Activated T-helper 2 cell treated with anti-CD3 and anti-CD28 coated beads, Interferon-gamma antibody, Interleukin-2, Interleukin-4, amounts not matched to agents 10 μg/mL and 5 μg/mL and 100 μg/mL, durations not matched to agents 14 hours and 24 hours and 36 hours (primary cell): ENCODE results near the gene ZNF292. TPM values are rescaled to one million over a fixed set of nuclear protein-coding genes. Genes with fewer than 3 reads are reported as not detected.
A peak's percentile ranks its signal among the peaks of the same experiment; 100 is the strongest.
"Not testable (repeated sequence)": the region's sequence is repeated elsewhere in the genome, so short reads cannot be mapped to it uniquely, and the experiment has no call there.

Experiments used
- DNase-seq: peaks from one replicate; pipeline ENCODE4 v3.0.0; 2021; ENCODE audit warnings: low spot score
- H3K27ac Mint-ChIP-seq: one replicate; pipeline ENCODE4 v1.8.0; 2021; ENCODE audit warnings: mixed read lengths
- H3K27me3 Mint-ChIP-seq: one replicate; pipeline ENCODE4 v1.8.0; 2021; ENCODE audit warnings: low read depth, mixed read lengths
- H3K36me3 Mint-ChIP-seq: one replicate; pipeline ENCODE4 v1.8.0; 2021; ENCODE audit warnings: low read depth, mixed read lengths
- H3K4me1 Mint-ChIP-seq: one replicate; pipeline ENCODE4 v1.8.0; 2021; ENCODE audit warnings: low read depth, mixed read lengths
- H3K4me3 Mint-ChIP-seq: one replicate; pipeline ENCODE4 v1.8.0; 2021; ENCODE audit warnings: low read depth, mild to moderate bottlenecking, moderate library complexity, mixed read lengths
- H3K9me3 Mint-ChIP-seq: one replicate; pipeline ENCODE4 v1.8.0; 2021; ENCODE audit warnings: mixed read lengths
- intact Hi-C: fragments of 100-400 bp; cut with micrococcal nuclease; formaldehyde crosslinking; loops from one replicate; pipeline ENCODE4 v1.15.1; 2023
- total RNA-seq: library from RNA; stranded (reverse); gene quantifications from 2 replicates; pipeline ENCODE4 v1.2.3, GENCODE V29; 2022

Gene ZNF292
- total RNA-seq, 1 donor from 2014 or later = 56.2 TPM

- intact Hi-C loops = no loop called here
- H3K27ac Mint-ChIP-seq = no peak overlapping the region
- H3K4me1 Mint-ChIP-seq = peaks cover 46% of the 10 kb centered on the region
- DNase-seq = no peak
- H3K4me3 Mint-ChIP-seq = no peak overlapping the region
- H3K36me3 Mint-ChIP-seq = peaks cover 49% of the 10 kb centered on the region
- no peaks in the 10 kb centered on the region for H3K27me3 Mint-ChIP-seq
- H3K9me3 Mint-ChIP-seq = no peaks in the 10 kb centered on the region
Measured at GRCh38 chr6:87171938-87172633, 16.7 kb downstream of the ZNF292 start.

GRCh38 chr6:87174078-87174579 lies 18.8 kb downstream of the ZNF292 start:
- H3K27ac Mint-ChIP-seq = peak overlapping the region; percentile 43
- peaks cover 54% of the 10 kb centered on the region for H3K4me1 Mint-ChIP-seq
- intact Hi-C loops = loop anchor here (2.0 kb wide), 1 partner anchor 17 kb away; no protein-coding TSS in a partner anchor

DNA sequence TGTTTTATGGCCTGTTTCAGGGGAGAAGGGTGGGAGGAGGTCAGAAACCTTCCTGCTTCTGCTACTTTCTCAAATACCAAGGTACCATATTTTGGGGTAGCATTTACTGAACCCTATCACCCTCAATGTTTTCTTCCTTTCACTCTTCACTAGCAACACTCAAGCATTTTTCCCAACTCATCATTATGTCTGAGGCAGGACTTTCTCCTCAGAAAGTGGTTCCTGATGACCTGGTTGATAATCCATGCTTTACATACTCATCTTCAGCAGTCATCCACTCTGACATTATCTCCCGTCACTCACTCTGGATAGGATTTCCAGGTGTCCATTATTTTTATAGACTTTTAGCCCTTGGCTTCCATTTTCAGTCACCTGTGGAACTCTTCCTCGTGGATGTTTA lies 21.1 kb downstream of the ZNF292 start:
- intact Hi-C loops = no loop called here

More at GRCh38 chr6:87174078-87174579, 18.8 kb downstream of the ZNF292 start:
- Mint-ChIP-seq H3K9me3 (peaks cover 3% of the 10 kb centered on the region), H3K36me3 (peaks cover 64% of the 10 kb centered on the region), H3K4me3 (no peak overlapping the region), H3K27me3 (no peaks in the 10 kb centered on the region)
- no peak for DNase-seq

GRCh38 chr6:87180105-87180728 lies 24.9 kb downstream of the ZNF292 start:
- Mint-ChIP-seq H3K36me3 (peaks cover 82% of the 10 kb centered on the region), H3K4me3 (no peak overlapping the region), H3K4me1 (peaks cover 64% of the 10 kb centered on the region), H3K9me3 (peaks cover 3% of the 10 kb centered on the region), H3K27me3 (no peaks in the 10 kb centered on the region), H3K27ac (peak overlapping the region; percentile 29)
- no peak for DNase-seq
- intact Hi-C loops = no loop called here

More for the DNA sequence above, 21.1 kb downstream of the ZNF292 start:
- Mint-ChIP-seq H3K9me3 (peaks cover 3% of the 10 kb centered on the region), H3K4me3 (no peak overlapping the region), H3K27me3 (no peaks in the 10 kb centered on the region), H3K36me3 (peaks cover 80% of the 10 kb centered on the region), H3K4me1 (peaks cover 66% of the 10 kb centered on the region), H3K27ac (no peak overlapping the region)
- no peak for DNase-seq

DNA sequence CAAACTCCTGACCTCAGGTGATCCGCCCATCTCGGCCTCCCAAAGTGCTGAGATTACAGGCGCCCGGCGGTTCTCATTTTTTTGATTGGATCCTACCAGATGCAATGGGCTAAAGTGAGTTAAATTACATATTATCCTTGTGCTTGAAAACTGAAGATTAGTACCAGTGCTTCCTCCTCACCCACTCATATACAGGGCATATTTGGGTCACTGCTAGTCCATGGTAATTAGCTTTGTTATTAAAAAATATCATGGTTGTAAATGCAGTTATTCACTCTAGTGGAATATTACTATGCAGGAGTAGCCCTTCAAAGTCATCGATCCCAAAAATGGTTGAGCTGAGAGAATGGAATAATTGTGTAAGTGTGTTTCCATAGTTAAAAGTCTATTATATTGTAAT lies 26.5 kb downstream of the ZNF292 start:
- Mint-ChIP-seq H3K36me3 (peaks cover 76% of the 10 kb centered on the region), H3K27me3 (no peaks in the 10 kb centered on the region), H3K4me3 (peak overlapping the region; percentile 33), H3K27ac (peak overlapping the region; percentile 89), H3K9me3 (peaks cover 3% of the 10 kb centered on the region), H3K4me1 (peaks cover 58% of the 10 kb centered on the region)
- no peak for DNase-seq
- intact Hi-C loops = loop anchor here (1.0 to 2.0 kb wide), 3 partner anchors 15 to 77 kb away; partner anchors contain the start of gene ZNF292

GRCh38 chr6:87182321-87182720 lies 27.0 kb downstream of the ZNF292 start:
- Mint-ChIP-seq H3K4me1 (peaks cover 55% of the 10 kb centered on the region), H3K9me3 (peaks cover 2% of the 10 kb centered on the region), H3K27ac (peak overlapping the region; percentile 89), H3K4me3 (peak overlapping the region; percentile 33), H3K27me3 (no peaks in the 10 kb centered on the region), H3K36me3 (peaks cover 72% of the 10 kb centered on the region)
- intact Hi-C loops = loop anchor here (1.0 to 2.0 kb wide), 3 partner anchors 15 to 78 kb away; partner anchors contain the start of gene ZNF292
- DNase-seq = no peak

DNA sequence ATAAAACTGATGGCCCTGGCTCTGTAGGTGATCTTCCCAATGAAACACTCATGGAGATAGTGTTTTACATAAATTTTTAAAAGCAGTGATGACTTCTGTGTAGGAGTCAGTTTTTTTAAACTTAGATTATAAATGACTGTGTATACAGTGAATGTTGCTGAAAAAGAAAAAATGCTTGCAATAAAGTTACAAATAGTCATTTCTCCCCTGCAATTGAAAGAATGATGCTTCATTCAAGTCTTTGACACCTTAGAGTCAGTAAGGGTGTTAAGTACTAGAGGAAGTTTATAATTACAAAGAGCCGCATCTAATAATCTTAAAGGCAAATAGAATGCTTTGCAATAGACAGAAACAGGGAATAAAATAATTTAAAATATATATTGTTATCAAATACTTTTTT lies 27.6 kb downstream of the ZNF292 start:
- Mint-ChIP-seq H3K36me3 (peaks cover 66% of the 10 kb centered on the region), H3K9me3 (no peaks in the 10 kb centered on the region), H3K4me3 (no peak overlapping the region), H3K27ac (peak overlapping the region; percentile 72), H3K4me1 (peaks cover 50% of the 10 kb centered on the region), H3K27me3 (no peaks in the 10 kb centered on the region)
- intact Hi-C loops = loop anchor here (1.0 to 2.0 kb wide), 3 partner anchors 14 to 78 kb away; partner anchors contain the start of gene ZNF292
- no peak for DNase-seq

- no peak for DNase-seq
- Mint-ChIP-seq H3K27me3 (no peaks in the 10 kb centered on the region), H3K4me1 (peaks cover 48% of the 10 kb centered on the region), H3K9me3 (no peaks in the 10 kb centered on the region), H3K36me3 (peaks cover 63% of the 10 kb centered on the region), H3K27ac (no peak overlapping the region), H3K4me3 (no peak overlapping the region)
- intact Hi-C loops = loop anchor here (2.0 kb wide), 1 partner anchor 79 kb away; no protein-coding TSS in a partner anchor
Measured at GRCh38 chr6:87183687-87184086, 28.3 kb downstream of the ZNF292 start.

DNA sequence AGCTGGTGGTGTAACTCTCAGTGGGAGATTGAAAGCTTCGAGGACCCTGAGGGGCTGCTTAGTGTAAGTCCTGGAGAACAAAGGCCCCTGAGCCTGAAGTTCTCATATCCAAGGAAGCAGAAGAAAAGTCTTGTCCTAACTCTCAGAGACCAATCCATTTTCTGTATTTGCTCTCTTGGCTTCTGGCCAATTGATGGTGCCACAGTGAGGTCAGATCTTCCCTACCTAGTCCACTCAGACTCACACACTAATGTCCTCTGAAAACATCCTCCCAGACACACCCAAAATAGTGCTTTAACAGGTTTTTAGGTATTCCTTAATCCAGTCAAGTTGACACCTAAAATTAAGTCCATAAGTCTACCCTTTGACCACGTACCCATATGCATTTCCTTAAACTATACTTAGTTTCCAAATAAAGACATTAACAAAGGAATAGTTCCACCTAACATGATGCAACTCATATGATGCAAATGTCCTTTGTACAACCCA lies 29.4 kb downstream of the ZNF292 start:
- Mint-ChIP-seq H3K4me1 (peaks cover 50% of the 10 kb centered on the region), H3K36me3 (peaks cover 63% of the 10 kb centered on the region), H3K4me3 (no peak overlapping the region), H3K9me3 (no peaks in the 10 kb centered on the region), H3K27ac (peak overlapping the region; percentile 8), H3K27me3 (no peaks in the 10 kb centered on the region)
- no peak for DNase-seq
- intact Hi-C loops = no loop called here

GRCh38 chr6:87196275-87196842 lies 41.0 kb downstream of the ZNF292 start:
- Mint-ChIP-seq H3K27ac (peak overlapping the region; percentile 74), H3K4me3 (peak overlapping the region; percentile 3), H3K27me3 (no peaks in the 10 kb centered on the region), H3K9me3 (no peaks in the 10 kb centered on the region), H3K4me1 (peaks cover 52% of the 10 kb centered on the region), H3K36me3 (peaks cover 29% of the 10 kb centered on the region)
- intact Hi-C loops = loop anchor here (2.0 to 5.0 kb wide), 2 partner anchors 14 to 36 kb away; no protein-coding TSS in a partner anchor
- no peak for DNase-seq

DNA sequence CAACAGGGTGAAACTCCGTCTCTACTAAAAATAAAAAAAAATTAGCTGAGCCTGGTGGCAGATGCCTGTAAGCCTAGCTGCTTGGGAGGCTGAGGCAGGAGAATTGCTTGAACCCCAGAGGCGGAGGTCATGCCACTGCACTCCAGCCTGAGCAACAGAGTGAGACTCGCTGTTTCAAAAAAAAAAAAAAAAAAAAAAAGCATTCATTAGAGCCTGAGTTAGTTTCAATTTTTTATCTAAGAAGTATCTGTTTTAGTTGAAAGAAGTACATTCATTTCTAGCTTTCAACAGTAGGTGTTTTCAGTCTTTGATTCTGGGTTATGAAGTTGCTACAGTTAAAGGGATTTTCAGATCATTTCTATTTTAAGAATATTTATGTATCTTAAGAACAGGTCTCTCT lies 42.2 kb downstream of the ZNF292 start:
- Mint-ChIP-seq H3K4me3 (no peak overlapping the region), H3K36me3 (peaks cover 26% of the 10 kb centered on the region), H3K9me3 (no peaks in the 10 kb centered on the region), H3K4me1 (peaks cover 58% of the 10 kb centered on the region), H3K27ac (peak overlapping the region; percentile 28), H3K27me3 (no peaks in the 10 kb centered on the region)
- DNase-seq = no peak
- intact Hi-C loops = loop anchor here (1.0 to 5.0 kb wide), 4 partner anchors 13 to 42 kb away; partner anchors contain the start of gene ZNF292

GRCh38 chr6:87198022-87198810 lies 42.9 kb downstream of the ZNF292 start:
- intact Hi-C loops = loop anchor here (5.0 kb wide), 1 partner anchor 34 kb away; no protein-coding TSS in a partner anchor
- Mint-ChIP-seq H3K36me3 (peaks cover 25% of the 10 kb centered on the region), H3K4me3 (peak overlapping the region; percentile 30)

More at GRCh38 chr6:87198022-87198810, 42.9 kb downstream of the ZNF292 start:
- H3K27me3 Mint-ChIP-seq, H3K9me3 Mint-ChIP-seq, DNase-seq: not testable (repeated sequence)
- H3K4me1 Mint-ChIP-seq = peaks cover 59% of the 10 kb centered on the region
- H3K27ac Mint-ChIP-seq = peak overlapping the region; percentile 28
